K562 (cell line): Measurements from ENCODE around the gene GJC2. TPM values are rescaled to one million over a fixed set of nuclear protein-coding genes. Genes with fewer than 3 reads are reported as not detected.
A peak's percentile ranks its signal among the peaks of the same experiment; 100 is the strongest.

Source experiments
- KAT2B ChIP-seq: IDR thresholded peaks from one replicate; pipeline ENCODE4 v1.6.1; 2012; ENCODE audit warnings: low read depth, mild to moderate bottlenecking, control low read depth, inconsistent platforms, low read length, moderate library complexity
- L3MBTL2 ChIP-seq: fragments of 450-650 bp; IDR thresholded peaks from 2 replicates; pipeline ENCODE4 v1.6.1; 2016; ENCODE audit warnings: mild to moderate bottlenecking, moderate library complexity
- MTA1 ChIP-seq: fragments of 450-650 bp; IDR thresholded peaks from 2 replicates; pipeline ENCODE4 v1.6.1; 2017; ENCODE audit warnings: borderline replicate concordance
- MTA2 ChIP-seq: fragments of 450-650 bp; IDR thresholded peaks from 2 replicates; pipeline ENCODE4 v1.6.1; 2016; ENCODE audit warnings: low read depth
- NCOA2 ChIP-seq, 2 experiments: fragments of 450-650 bp; IDR thresholded peaks; 2 replicates each; pipeline ENCODE4 v1.6.1; 2018; ENCODE audit warnings: mild to moderate bottlenecking in 2 of 2, moderate library complexity in 1 of 2; ENCODE audit not compliant: partially characterized antibody in 2 of 2
- PTRF ChIP-seq: fragments of 450-650 bp; IDR thresholded peaks from 2 replicates; pipeline ENCODE4 v1.6.1; 2016; ENCODE audit warnings: mild to moderate bottlenecking, missing genetic modification characterization, missing compliant biosample characterization
- STAT5A ChIP-seq: IDR thresholded peaks from 2 replicates; pipeline ENCODE4 v1.6.1; 2012; ENCODE audit warnings: low read length, inconsistent platforms, borderline replicate concordance
- TOE1 ChIP-seq, 2 experiments: fragments of 450-650 bp in 1 of 2; sonication (generic) in 1 of 2; formaldehyde crosslinking in 1 of 2; IDR thresholded peaks; 2 replicates each; pipeline versions ENCODE4 v1.7.1 to v1.8.0; 2016 to 2022; ENCODE audit warnings: borderline replicate concordance in 2 of 2, mild to moderate bottlenecking in 2 of 2, antibody characterized with exemption in 1 of 2, inconsistent platforms in 1 of 2, low read depth in 1 of 2, missing genetic modification reagents in 1 of 2, moderate library complexity in 1 of 2
- ZFP1 ChIP-seq: fragments of 450-650 bp; formaldehyde crosslinking; IDR thresholded peaks from 2 replicates; pipeline ENCODE4 v1.4.0; 2020; ENCODE audit warnings: mild to moderate bottlenecking, mixed read lengths
- ZNF395 ChIP-seq: fragments of 200-800 bp; sonication (Bioruptor generic); IDR thresholded peaks from 2 replicates; pipeline ENCODE4 v1.6.1; 2017; ENCODE audit warnings: missing genetic modification characterization, missing compliant biosample characterization
- ZNF445 ChIP-seq: fragments of 250-450 bp; sonication (Bioruptor Pico); IDR thresholded peaks from 2 replicates; pipeline ENCODE4 v1.4.0; 2020; ENCODE audit warnings: low read depth, mild to moderate bottlenecking, moderate library complexity
- polyA plus RNA-seq, 8 experiments: library from polyadenylated mRNA; depleted of rRNA in 4 of 8; stranded (reverse) in 5 of 8; unstranded in 3 of 8; fragments of >200 nt; fragmentation: Nextera tagmentation in 2 of 8; fragmentation: Illumina TruSeq in 1 of 8; extraction: Ambion mirVana in 2 of 8; extraction: Trizol in 1 of 8; gene quantifications; 2 replicates each; pipeline versions ENCODE4 v1.2.1 to v1.2.3, GENCODE V29; 2011 to 2014; ENCODE audit warnings: inconsistent platforms in 1 of 8, missing spikeins in 1 of 8
- total RNA-seq, 7 experiments: library from RNA; depleted of rRNA in 6 of 7; stranded (reverse); fragments of >200 nt in 6 of 7; fragmentation: Illumina TruSeq in 2 of 7; extraction: Trizol in 2 of 7; gene quantifications; 2 replicates each; pipeline versions ENCODE4 v1.2.1 to v1.2.3, GENCODE V29; 2011 to 2021; ENCODE audit warnings: low replicate concordance in 1 of 7
- TF ChIP-seq, protein P1 (sequence below), 2 experiments: fragments of 450-650 bp in 1 of 2; sonication (generic) in 1 of 2; formaldehyde crosslinking in 1 of 2; IDR thresholded peaks; 2 replicates each; pipeline versions ENCODE4 v1.7.1 to v1.9.0; 2016 to 2022; ENCODE audit warnings: inconsistent platforms in 1 of 2, mild to moderate bottlenecking in 1 of 2, missing genetic modification reagents in 1 of 2
- TF ChIP-seq, protein P2 (sequence below), 2 experiments: fragments of 450-650 bp; IDR thresholded peaks; 2 replicates each; pipeline ENCODE4 v1.6.1; 2016

The GJC2 gene
- total and polyA plus RNA-seq, 9 of the 15 experiments (the other 6 are each of a cell fraction or from before 2014, with no cell fraction given) = 0.03 to 0.62 (median 0.11) TPM; not detected in 2

GRCh38 chr1:228178737-228179684 is 29.3 kb downstream of the GJC2 start (continued):
- TF ChIP-seq, protein P1, sequence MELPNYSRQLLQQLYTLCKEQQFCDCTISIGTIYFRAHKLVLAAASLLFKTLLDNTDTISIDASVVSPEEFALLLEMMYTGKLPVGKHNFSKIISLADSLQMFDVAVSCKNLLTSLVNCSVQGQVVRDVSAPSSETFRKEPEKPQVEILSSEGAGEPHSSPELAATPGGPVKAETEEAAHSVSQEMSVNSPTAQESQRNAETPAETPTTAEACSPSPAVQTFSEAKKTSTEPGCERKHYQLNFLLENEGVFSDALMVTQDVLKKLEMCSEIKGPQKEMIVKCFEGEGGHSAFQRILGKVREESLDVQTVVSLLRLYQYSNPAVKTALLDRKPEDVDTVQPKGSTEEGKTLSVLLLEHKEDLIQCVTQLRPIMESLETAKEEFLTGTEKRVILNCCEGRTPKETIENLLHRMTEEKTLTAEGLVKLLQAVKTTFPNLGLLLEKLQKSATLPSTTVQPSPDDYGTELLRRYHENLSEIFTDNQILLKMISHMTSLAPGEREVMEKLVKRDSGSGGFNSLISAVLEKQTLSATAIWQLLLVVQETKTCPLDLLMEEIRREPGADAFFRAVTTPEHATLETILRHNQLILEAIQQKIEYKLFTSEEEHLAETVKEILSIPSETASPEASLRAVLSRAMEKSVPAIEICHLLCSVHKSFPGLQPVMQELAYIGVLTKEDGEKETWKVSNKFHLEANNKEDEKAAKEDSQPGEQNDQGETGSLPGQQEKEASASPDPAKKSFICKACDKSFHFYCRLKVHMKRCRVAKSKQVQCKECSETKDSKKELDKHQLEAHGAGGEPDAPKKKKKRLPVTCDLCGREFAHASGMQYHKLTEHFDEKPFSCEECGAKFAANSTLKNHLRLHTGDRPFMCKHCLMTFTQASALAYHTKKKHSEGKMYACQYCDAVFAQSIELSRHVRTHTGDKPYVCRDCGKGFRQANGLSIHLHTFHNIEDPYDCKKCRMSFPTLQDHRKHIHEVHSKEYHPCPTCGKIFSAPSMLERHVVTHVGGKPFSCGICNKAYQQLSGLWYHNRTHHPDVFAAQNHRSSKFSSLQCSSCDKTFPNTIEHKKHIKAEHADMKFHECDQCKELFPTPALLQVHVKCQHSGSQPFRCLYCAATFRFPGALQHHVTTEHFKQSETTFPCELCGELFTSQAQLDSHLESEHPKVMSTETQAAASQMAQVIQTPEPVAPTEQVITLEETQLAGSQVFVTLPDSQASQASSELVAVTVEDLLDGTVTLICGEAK (IDR thresholded peaks at IDR 0.05) = no peak
- TF ChIP-seq, protein P1 (CRISPR knock-in tag; IDR thresholded peaks at IDR 0.05) = no peak
- TF ChIP-seq, protein P2, sequence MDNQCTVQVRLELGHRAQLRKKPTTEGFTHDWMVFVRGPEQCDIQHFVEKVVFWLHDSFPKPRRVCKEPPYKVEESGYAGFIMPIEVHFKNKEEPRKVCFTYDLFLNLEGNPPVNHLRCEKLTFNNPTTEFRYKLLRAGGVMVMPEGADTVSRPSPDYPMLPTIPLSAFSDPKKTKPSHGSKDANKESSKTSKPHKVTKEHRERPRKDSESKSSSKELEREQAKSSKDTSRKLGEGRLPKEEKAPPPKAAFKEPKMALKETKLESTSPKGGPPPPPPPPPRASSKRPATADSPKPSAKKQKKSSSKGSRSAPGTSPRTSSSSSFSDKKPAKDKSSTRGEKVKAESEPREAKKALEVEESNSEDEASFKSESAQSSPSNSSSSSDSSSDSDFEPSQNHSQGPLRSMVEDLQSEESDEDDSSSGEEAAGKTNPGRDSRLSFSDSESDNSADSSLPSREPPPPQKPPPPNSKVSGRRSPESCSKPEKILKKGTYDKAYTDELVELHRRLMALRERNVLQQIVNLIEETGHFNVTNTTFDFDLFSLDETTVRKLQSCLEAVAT (IDR thresholded peaks at IDR 0.05) = no peak
- TF ChIP-seq ZFP1 (no peak), ZNF445 (CRISPR knock-in tag) (no peak), KAT2B (no peak), L3MBTL2 (peak; percentile 40; the same call in 1 of the 2 replicates), ZNF395 (CRISPR knock-in tag) (peak; percentile 88; the same call in 1 of the 2 replicates), TOE1 (IDR thresholded peaks at IDR 0.05; ENCODE audit: borderline replicate concordance) (peak; percentile 28; the same call in 1 of the 2 replicates), TOE1 (CRISPR knock-in tag; IDR thresholded peaks at IDR 0.05; ENCODE audit: borderline replicate concordance, low read depth) (no peak), NCOA2 (IDR thresholded peaks at IDR 0.05; ENCODE audit: partially characterized antibody in 2 of 2) (no peak), STAT5A (peak; percentile 86), MTA1 (no peak; the same call in 1 of the 2 replicates), MTA2 (peak; percentile 89), PTRF (no peak)
